ENCODE measurements around the gene STUM.
A peak's percentile ranks its signal among the peaks of the same experiment; 100 is the strongest.

STUM gene

DNA sequence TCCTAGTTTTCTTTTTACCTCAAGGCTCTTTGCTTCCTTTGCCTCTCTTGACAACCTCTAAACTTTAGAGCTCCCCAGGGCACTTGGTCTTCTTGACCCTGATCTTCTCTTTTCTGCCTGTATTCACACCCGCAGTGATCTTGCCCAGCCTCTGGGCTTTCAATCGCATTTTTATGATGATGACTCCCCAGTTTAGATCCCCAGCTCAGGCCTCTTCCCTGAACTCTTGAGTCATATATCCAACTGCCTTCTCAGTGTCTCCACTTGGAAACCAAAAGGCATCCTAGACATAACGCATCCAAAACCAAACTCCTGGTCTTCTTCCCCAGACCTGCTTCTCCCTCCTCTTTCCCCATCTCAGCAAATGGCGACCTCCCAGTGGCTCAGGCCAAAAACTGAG lies 6.5 kb downstream of the STUM start:
- H2BK120ac ChIP-seq (ENCODE audit: insufficient read depth, low read length, poor library complexity), result no peak overlapping the region
- H2BK5ac ChIP-seq (ENCODE audit: low read depth, low read length, poor library complexity), result no peak overlapping the region
- no peak overlapping the region for H3K9ac ChIP-seq (ENCODE audit: low read length)
- peaks cover 2% of the 10 kb centered on the region for H3K9me3 ChIP-seq (ENCODE audit: insufficient read depth, low read depth, low read length)
- no peak overlapping the region for H3K14ac ChIP-seq (ENCODE audit: low read length)
- no peak overlapping the region for H2AFZ ChIP-seq (ENCODE audit: insufficient read depth, low read length, poor library complexity)
- H3K27me3 ChIP-seq (ENCODE audit: insufficient read depth, low read length), result peaks cover 16% of the 10 kb centered on the region
- no peak overlapping the region for H3K4me2 ChIP-seq (ENCODE audit: low read length)
- no peak overlapping the region for H3K4me3 ChIP-seq (ENCODE audit: low read depth, low read length)
- H3K79me1 ChIP-seq (ENCODE audit: low read length), result no peaks in the 10 kb centered on the region
- H2AK5ac ChIP-seq (ENCODE audit: low read length), result no peak overlapping the region
- no peaks in the 10 kb centered on the region for H3K36me3 ChIP-seq (ENCODE audit: control insufficient read depth in 1 of 2, insufficient read depth in 2 of 2, low read length in 2 of 2)
- no peak overlapping the region for H3K18ac ChIP-seq (ENCODE audit: low read length)
- H4K12ac ChIP-seq (ENCODE audit: low read depth, low read length), result no peak overlapping the region
- H3K79me2 ChIP-seq (ENCODE audit: control insufficient read depth, insufficient read depth, low read length, poor library complexity), result no peaks in the 10 kb centered on the region
- H3K4ac ChIP-seq (ENCODE audit: low read depth, low read length), result no peak overlapping the region
- H3K23ac ChIP-seq (ENCODE audit: low read length), result no peak overlapping the region
- WGBS (ENCODE audit: extremely low coverage, insufficient coverage, insufficient read length), result no CpG with 5 or more reads among the region's 4 CpGs
- no peak overlapping the region for H2BK12ac ChIP-seq (ENCODE audit: low read length)
- H4K91ac ChIP-seq (ENCODE audit: low read depth, low read length), result no peak overlapping the region
- H4K8ac ChIP-seq (ENCODE audit: low read depth, low read length), result no peak overlapping the region
- no peak for DNase-seq
- no peak overlapping the region for H3K27ac ChIP-seq (ENCODE audit: low read depth, low read length)
- H3K4me1 ChIP-seq (ENCODE audit: control insufficient read depth in 1 of 2, insufficient read depth in 2 of 2, low read length in 2 of 2), result no peaks in the 10 kb centered on the region

DNA sequence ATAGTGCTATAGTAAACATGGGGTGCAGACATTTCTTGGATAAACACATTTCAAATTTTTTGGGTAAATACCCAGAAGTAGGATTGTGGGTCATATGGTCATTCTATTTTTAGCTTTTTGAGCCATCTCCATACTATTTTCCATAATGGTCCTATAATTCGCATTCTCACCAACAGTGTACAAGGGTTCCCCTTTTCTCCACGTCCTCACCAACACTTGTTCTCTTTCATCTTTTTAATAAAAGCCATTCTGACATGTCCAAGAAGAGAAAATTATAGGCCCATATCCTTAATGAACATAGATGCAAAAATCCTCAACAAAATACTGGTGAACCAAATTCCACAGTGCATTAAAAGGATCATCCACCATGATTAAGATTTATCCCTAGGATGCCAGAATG lies 8.9 kb downstream of the STUM start:
- Histone ChIP-seq H3K4me2 (ENCODE audit: low read length) (no peak overlapping the region), H2BK120ac (ENCODE audit: insufficient read depth, low read length, poor library complexity) (no peak overlapping the region), H2BK12ac (ENCODE audit: low read length) (no peak overlapping the region), H3K79me2 (ENCODE audit: control insufficient read depth, insufficient read depth, low read length, poor library complexity) (no peaks in the 10 kb centered on the region), H3K9me3 (ENCODE audit: insufficient read depth, low read depth, low read length) (no peaks in the 10 kb centered on the region), H3K4me3 (ENCODE audit: low read depth, low read length) (no peak overlapping the region), H3K4me1 (ENCODE audit: control insufficient read depth in 1 of 2, insufficient read depth in 2 of 2, low read length in 2 of 2) (no peaks in the 10 kb centered on the region), H4K91ac (ENCODE audit: low read depth, low read length) (no peak overlapping the region), H4K12ac (ENCODE audit: low read depth, low read length) (no peak overlapping the region), H3K79me1 (ENCODE audit: low read length) (no peaks in the 10 kb centered on the region), H2AK5ac (ENCODE audit: low read length) (no peak overlapping the region), H4K8ac (ENCODE audit: low read depth, low read length) (no peak overlapping the region), H3K27me3 (ENCODE audit: insufficient read depth, low read length) (peaks cover 2% of the 10 kb centered on the region), H3K36me3 (ENCODE audit: control insufficient read depth in 1 of 2, insufficient read depth in 2 of 2, low read length in 2 of 2) (no peaks in the 10 kb centered on the region), H2BK5ac (ENCODE audit: low read depth, low read length, poor library complexity) (no peak overlapping the region), H3K4ac (ENCODE audit: low read depth, low read length) (no peak overlapping the region), H3K14ac (ENCODE audit: low read length) (no peak overlapping the region), H3K27ac (ENCODE audit: low read depth, low read length) (no peak overlapping the region), H2AFZ (ENCODE audit: insufficient read depth, low read length, poor library complexity) (no peak overlapping the region), H3K9ac (ENCODE audit: low read length) (no peak overlapping the region), H3K23ac (ENCODE audit: low read length) (no peak overlapping the region), H3K18ac (ENCODE audit: low read length) (no peak overlapping the region)
- no peak for DNase-seq
- WGBS (ENCODE audit: extremely low coverage, insufficient coverage, insufficient read length), result no CpG with 5 or more reads among the region's 2 CpGs

DNA sequence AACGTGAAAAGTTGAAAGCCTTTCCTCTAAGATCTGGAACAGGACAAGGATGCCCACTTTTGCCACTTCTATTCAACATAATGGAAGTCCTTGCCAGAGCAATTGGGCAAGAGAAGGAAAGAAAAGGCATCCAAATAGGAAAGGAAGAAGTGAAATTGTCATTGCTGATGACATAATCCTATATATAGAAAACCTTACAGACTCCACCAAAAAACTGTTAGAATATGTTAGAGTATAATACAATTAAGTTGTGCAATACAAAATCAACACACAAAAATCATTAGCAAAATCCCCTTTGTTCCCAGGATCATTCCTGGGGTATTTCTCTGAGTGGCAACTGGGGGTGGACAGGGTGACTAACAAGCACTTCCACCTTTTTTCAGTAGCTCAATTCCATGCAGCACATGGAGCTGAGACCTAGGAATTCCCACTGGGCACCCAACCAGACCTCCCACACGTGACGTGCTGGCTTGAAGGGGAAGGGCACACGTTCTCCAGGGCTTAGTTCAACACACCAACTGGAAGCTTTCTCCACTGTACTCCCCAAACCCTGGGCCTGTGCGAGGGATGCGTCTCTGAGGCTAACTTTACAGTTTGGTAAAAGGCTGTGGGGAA lies 9.6 kb downstream of the STUM start:
- Histone ChIP-seq H4K12ac (ENCODE audit: low read depth, low read length) (no peak overlapping the region), H2BK12ac (ENCODE audit: low read length) (no peak overlapping the region), H3K4me2 (ENCODE audit: low read length) (no peak overlapping the region), H2AK5ac (ENCODE audit: low read length) (no peak overlapping the region), H3K14ac (ENCODE audit: low read length) (no peak overlapping the region), H3K23ac (ENCODE audit: low read length) (no peak overlapping the region), H2BK120ac (ENCODE audit: insufficient read depth, low read length, poor library complexity) (no peak overlapping the region), H3K79me2 (ENCODE audit: control insufficient read depth, insufficient read depth, low read length, poor library complexity) (no peaks in the 10 kb centered on the region), H3K36me3 (ENCODE audit: control insufficient read depth in 1 of 2, insufficient read depth in 2 of 2, low read length in 2 of 2) (no peaks in the 10 kb centered on the region), H4K91ac (ENCODE audit: low read depth, low read length) (no peak overlapping the region), H2AFZ (ENCODE audit: insufficient read depth, low read length, poor library complexity) (no peak overlapping the region), H2BK5ac (ENCODE audit: low read depth, low read length, poor library complexity) (no peak overlapping the region), H3K79me1 (ENCODE audit: low read length) (no peaks in the 10 kb centered on the region), H3K27me3 (ENCODE audit: insufficient read depth, low read length) (no peaks in the 10 kb centered on the region), H3K4me3 (ENCODE audit: low read depth, low read length) (no peak overlapping the region), H3K9ac (ENCODE audit: low read length) (no peak overlapping the region), H3K27ac (ENCODE audit: low read depth, low read length) (no peak overlapping the region), H3K9me3 (ENCODE audit: insufficient read depth, low read depth, low read length) (no peaks in the 10 kb centered on the region), H3K4ac (ENCODE audit: low read depth, low read length) (no peak overlapping the region), H3K18ac (ENCODE audit: low read length) (no peak overlapping the region), H3K4me1 (ENCODE audit: control insufficient read depth in 1 of 2, insufficient read depth in 2 of 2, low read length in 2 of 2) (no peaks in the 10 kb centered on the region), H4K8ac (ENCODE audit: low read depth, low read length) (no peak overlapping the region)
- no peak for DNase-seq
- no CpG with 5 or more reads among the region's 6 CpGs for WGBS (ENCODE audit: extremely low coverage, insufficient coverage, insufficient read length)

DNA sequence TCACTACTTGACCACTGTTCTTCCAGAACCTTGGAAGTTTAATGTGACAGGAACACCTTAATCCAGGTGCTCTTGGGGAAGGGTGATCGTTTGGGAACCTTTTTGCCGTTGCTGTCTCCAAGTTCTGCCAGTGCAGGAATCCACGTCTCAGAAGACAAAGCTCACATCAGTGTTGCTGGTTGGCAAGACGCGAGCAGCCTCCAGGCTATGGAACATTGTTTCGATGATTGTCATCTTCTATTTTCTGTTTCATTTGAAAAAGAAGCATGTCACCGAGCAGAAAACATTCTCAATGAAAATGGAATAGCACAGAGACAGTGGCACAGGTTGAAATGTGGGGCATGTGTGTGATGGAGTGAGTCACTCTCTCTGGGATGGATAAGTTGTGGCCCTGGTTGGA lies 11.7 kb downstream of the STUM start:
- Histone ChIP-seq H4K12ac (ENCODE audit: low read depth, low read length) (no peak overlapping the region), H3K18ac (ENCODE audit: low read length) (no peak overlapping the region), H3K79me2 (ENCODE audit: control insufficient read depth, insufficient read depth, low read length, poor library complexity) (no peaks in the 10 kb centered on the region), H3K79me1 (ENCODE audit: low read length) (no peaks in the 10 kb centered on the region), H3K23ac (ENCODE audit: low read length) (no peak overlapping the region), H2BK5ac (ENCODE audit: low read depth, low read length, poor library complexity) (no peak overlapping the region), H2BK120ac (ENCODE audit: insufficient read depth, low read length, poor library complexity) (no peak overlapping the region), H3K9ac (ENCODE audit: low read length) (no peak overlapping the region), H3K4me1 (ENCODE audit: control insufficient read depth in 1 of 2, insufficient read depth in 2 of 2, low read length in 2 of 2) (no peaks in the 10 kb centered on the region), H2AK5ac (ENCODE audit: low read length) (no peak overlapping the region), H2BK12ac (ENCODE audit: low read length) (no peak overlapping the region), H3K14ac (ENCODE audit: low read length) (no peak overlapping the region), H3K27me3 (ENCODE audit: insufficient read depth, low read length) (no peaks in the 10 kb centered on the region), H4K8ac (ENCODE audit: low read depth, low read length) (no peak overlapping the region), H3K4me3 (ENCODE audit: low read depth, low read length) (no peak overlapping the region), H3K36me3 (ENCODE audit: control insufficient read depth in 1 of 2, insufficient read depth in 2 of 2, low read length in 2 of 2) (no peaks in the 10 kb centered on the region), H2AFZ (ENCODE audit: insufficient read depth, low read length, poor library complexity) (no peak overlapping the region), H4K91ac (ENCODE audit: low read depth, low read length) (no peak overlapping the region), H3K9me3 (ENCODE audit: insufficient read depth, low read depth, low read length) (peaks cover 2% of the 10 kb centered on the region), H3K27ac (ENCODE audit: low read depth, low read length) (no peak overlapping the region), H3K4me2 (ENCODE audit: low read length) (no peak overlapping the region), H3K4ac (ENCODE audit: low read depth, low read length) (no peak overlapping the region)
- DNase-seq, result peak; percentile 88 to 94
- no CpG with 5 or more reads among the region's 7 CpGs for WGBS (ENCODE audit: extremely low coverage, insufficient coverage, insufficient read length)
